Skin epidermis (tissue), 12 donors: ENCODE measurements around the gene C17orf58.
"Not testable (repeated sequence)": the region's sequence is repeated elsewhere in the genome, so short reads cannot be mapped to it uniquely, and the experiment has no call there.

Experiments
- H3K27ac ChIP-seq, 21 experiments: fragments of 200-600 bp; sonication (generic) in 11 of 21; one replicate each; pipeline ENCODE4 v1.5.0; 2020; ENCODE audit warnings: mild to moderate bottlenecking in 3 of 21, inconsistent platforms in 2 of 21, moderate library complexity in 2 of 21
- H3K4me3 ChIP-seq, 7 experiments: fragments of 200-600 bp; sonication (generic) in 2 of 7; one replicate each; pipeline ENCODE4 v1.5.0; 2020; ENCODE audit warnings: inconsistent platforms in 2 of 7, mild to moderate bottlenecking in 2 of 7, moderate library complexity in 1 of 7

Gene C17orf58

DNA sequence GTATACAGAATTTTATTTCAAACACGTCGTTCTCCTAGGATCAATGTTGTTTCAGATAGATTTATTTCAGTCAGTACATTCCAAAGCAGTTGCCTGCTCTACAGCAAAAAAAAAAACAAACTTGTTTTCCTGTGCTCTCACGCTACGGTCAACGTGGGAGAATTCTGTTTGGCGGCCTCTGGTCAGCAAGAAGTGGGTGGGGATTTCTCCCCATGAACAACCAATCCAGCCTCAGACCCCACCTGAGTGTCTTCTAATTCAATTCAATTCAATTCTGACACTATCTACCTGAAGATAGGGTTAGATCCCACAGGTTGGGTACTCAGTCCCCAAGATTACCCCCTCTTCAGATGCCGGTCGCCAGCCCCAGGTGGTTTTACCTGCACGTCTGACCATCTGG is 22.1 kb downstream of the C17orf58 start:
- no peak overlapping the region for H3K4me3 ChIP-seq
- H3K27ac ChIP-seq, result no peak overlapping the region

DNA sequence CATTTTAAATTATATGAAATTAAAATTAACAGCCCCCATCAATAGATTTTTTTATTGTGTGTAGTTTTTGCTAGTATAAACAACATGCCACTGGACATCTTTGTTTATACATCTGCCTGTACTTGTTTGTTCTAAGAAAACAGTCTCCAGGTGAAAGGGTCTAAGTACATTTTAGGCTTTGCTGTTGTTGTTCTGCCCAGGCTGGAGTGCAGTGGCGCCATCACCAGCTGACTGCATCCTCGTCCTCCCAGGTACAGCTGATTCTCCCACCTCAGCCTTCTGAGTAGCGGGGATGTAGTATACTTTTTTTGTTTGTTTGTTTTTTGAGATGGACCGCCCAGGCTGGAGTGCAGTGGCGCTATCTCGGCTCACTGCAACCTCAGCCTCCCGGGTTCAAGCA is 25.5 kb downstream of the C17orf58 start:
- no peak overlapping the region for H3K27ac ChIP-seq
- H3K4me3 ChIP-seq, result no peak overlapping the region

DNA sequence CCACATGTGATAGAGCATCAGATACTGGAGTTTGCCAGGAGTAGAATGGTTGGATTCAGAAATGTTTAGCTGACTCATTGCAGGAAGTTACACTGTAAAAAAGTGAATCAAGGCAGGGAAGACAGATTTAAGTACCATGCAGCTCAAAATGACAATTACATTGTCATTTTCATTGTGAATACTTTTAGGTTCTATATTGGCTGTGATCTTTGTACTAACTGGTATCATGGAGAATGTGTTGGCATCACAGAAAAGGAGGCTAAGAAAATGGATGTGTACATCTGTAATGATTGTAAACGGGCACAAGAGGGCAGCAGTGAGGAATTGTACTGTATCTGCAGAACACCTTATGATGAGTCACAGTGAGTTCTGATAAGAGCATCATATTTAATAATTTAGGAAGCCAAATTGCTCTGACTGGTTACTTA is 33.1 kb downstream of the C17orf58 start:
- H3K4me3 ChIP-seq, H3K27ac ChIP-seq: not testable (repeated sequence)

DNA sequence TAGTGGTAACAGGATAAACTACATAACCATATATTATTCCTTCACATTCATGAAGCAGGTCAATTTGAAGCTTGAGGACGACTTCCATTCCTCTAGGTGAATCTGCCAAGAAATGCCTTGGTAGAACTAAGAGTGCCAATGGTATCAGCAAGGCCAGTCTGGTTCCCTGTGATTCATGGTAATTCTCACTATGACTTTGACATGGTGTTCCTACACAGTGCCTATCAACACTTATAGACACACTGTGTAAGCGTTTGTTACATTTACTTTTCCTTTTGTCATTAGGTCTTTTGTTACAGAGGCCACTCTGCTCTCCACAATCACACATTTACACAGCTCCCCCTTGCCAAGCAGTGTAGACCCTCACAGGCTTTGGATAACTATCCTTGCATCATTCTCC is 34.1 kb downstream of the C17orf58 start:
- H3K4me3 ChIP-seq, H3K27ac ChIP-seq: not testable (repeated sequence)

DNA sequence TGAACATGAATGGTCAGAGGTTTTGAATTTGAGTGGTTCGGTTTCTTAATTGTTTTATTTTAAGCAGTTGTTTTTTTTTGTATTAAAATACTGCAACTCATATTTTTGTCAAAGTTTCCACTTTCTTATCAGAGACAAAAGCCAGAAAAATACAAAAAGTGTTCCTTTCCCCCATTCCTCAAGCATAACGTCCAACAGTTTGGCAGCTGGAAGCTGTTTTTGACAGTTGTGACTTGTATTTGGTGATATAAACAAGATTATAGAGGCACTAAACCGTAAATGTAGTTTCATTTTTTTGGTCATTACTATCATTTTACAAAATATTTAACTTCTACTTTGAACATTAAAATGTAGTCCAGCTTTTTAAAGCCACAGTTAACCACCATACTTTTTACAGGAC is 36.0 kb downstream of the C17orf58 start:
- not testable (repeated sequence) for H3K27ac ChIP-seq, H3K4me3 ChIP-seq

DNA sequence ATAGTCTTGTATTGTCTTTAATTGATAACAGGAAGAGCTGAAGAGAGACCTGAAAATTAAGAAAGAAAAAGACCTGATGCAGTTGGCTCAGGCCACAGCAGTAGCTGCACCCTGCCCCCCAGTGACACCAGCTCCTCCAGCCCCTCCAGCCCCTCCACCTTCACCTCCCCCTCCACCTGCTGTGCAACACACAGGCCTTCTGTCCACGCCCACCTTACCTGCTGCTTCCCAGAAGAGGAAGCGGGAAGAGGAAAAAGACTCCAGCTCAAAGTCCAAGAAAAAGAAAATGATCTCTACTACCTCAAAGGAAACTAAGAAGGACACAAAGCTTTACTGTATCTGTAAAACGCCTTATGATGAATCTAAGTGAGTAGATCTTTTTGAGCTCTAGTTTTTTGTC is 36.8 kb downstream of the C17orf58 start:
- no peak overlapping the region for H3K27ac ChIP-seq

DNA sequence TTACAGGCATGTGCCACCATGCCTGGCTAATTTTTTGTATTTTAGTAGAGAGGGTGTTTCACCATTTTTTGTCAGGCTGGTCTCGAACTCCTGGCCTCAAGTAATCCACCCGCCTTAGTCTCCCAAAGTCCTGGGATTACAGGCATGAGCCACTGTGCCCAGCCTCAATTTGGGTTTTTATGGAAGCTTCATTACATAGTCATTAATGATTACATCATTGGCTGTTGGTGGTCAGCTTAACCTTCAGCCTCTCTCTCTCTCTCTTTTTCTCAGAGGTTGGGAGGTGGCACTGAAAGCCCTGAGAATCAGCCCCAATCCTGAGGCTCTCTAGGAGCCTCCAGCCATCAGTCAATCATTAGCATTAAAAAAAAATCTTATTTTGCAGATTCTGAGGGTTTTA is 45.3 kb downstream of the C17orf58 start:
- Histone ChIP-seq H3K4me3 (no peak overlapping the region), H3K27ac (no peak overlapping the region)

More for the DNA sequence above, 36.8 kb downstream of the C17orf58 start:
- H3K4me3 ChIP-seq, result no peak overlapping the region

DNA sequence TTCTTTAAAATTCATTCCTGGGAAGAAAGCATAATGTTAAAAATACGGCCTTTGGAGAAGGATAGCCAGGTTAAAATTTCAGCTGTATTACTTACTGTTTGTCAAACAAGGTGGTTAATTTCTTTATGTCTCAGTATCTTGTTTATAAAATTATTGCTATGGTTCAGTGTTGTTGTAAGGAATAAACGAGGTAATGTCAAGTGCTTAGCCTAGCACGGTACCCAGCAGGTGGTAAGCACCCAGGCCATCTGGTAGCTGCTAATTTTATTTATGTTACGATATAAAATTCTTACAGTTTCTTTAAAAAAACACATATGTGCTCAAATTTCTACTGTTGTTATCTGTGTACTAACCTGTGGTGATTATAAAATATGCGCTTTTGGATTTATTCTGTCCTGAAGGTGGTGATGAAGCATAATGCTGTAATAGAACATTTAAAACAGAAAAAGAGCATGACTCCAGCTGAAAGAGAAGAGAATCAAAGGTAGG is 48.9 kb downstream of the C17orf58 start:
- Histone ChIP-seq H3K4me3 (no peak overlapping the region), H3K27ac (no peak overlapping the region)

DNA sequence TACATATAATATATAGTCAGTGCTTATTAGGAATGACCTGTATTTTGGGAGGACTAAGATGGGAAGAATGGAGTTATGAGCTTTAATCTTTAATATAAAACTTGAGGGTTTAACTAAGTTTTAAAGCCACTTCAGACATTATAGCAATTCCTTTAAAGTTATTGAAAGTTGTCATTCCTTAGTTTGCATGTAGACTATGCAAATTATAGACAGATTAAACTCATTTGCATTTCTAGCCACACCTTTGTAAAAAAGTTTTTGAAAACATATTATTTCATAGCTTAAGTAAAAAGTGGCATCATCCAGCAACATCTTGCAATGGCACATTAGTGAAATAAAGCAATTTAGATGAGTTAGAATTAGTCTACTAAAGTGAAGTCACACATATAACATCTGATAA is 49.8 kb downstream of the C17orf58 start:
- Histone ChIP-seq H3K27ac (no peak overlapping the region), H3K4me3 (no peak overlapping the region)

DNA sequence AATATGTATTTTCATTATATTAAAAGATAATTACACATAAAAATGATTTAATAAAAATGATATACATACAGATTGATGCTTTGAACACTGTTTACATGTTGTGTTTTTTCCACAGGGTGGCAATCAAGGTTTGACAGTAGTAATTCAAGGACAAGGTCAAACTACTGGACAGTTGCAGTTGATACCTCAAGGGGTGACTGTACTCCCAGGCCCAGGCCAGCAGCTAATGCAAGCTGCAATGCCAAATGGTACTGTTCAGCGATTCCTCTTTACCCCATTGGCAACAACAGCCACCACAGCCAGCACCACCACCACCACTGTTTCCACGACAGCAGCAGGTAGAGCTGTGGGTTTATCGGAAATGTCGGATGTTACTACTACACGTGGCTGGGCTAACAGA is 52.2 kb downstream of the C17orf58 start:
- H3K4me3 ChIP-seq, result no peak overlapping the region

DNA sequence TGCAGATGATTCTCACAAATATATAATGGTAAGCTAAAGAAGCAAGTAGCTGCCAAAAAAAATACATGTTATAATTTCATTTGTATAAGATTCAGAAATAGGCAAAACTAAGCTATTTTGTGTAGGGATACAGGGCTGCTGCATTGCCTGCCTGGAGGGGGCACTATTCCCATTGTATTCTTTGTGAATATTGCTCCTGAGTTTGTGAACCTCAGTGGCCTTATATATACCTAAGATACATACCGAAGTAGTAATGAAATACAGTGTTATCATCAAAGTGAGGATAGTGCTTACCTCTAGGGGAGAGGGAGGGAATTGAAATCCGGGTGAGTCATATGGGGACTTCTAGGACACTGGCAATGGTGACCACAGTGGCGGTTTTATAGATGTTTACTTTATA is 53.5 kb downstream of the C17orf58 start:
- Histone ChIP-seq H3K4me3 (no peak overlapping the region), H3K27ac (no peak overlapping the region)

More for the DNA sequence above, 52.2 kb downstream of the C17orf58 start:
- no peak overlapping the region for H3K27ac ChIP-seq
